HT1080 (cell line): Measurements from ENCODE around the gene SLC29A1. TPM values are rescaled to one million over a fixed set of nuclear protein-coding genes. Genes with fewer than 3 reads are reported as not detected.
A peak's percentile ranks its signal among the peaks of the same experiment; 100 is the strongest.

ENCODE experiments used
- DNase-seq: peaks from one replicate; pipeline ENCODE4 v3.0.0-alpha.2; 2015; ENCODE audit warnings: low read depth
- total RNA-seq: library from RNA; depleted of rRNA; stranded (reverse); fragments of >200 nt; shearing (Covaris generic); gene quantifications from 2 replicates; pipeline ENCODE4 v1.2.3, GENCODE V29; 2014

SLC29A1 gene
- total RNA-seq, 1 experiment from 2014 or later = 78.8 TPM

GRCh38 chr6:44234101-44235025 lies 11.0 kb downstream of the SLC29A1 start:
- peak; percentile 70 for DNase-seq

DNA sequence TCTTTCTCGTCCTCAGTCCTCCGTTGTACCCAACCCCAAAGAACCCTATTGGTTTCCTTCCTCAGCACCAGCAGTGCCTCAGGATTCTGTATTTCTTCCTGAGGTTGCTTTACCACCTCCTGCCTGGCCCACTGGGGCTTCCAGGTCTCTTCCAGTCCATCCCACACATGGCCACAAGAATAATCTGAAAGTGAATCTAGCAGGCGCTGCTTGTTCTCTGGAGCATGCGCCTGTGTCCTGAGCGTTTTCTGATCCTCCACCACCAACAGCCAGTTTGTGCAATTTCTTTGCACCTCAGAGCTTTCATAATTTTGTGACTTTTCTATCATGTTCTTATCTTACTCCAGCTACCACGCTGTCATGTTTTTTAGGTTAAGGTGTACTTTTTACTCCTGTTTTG lies 11.9 kb downstream of the SLC29A1 start:
- DNase-seq = no peak

DNA sequence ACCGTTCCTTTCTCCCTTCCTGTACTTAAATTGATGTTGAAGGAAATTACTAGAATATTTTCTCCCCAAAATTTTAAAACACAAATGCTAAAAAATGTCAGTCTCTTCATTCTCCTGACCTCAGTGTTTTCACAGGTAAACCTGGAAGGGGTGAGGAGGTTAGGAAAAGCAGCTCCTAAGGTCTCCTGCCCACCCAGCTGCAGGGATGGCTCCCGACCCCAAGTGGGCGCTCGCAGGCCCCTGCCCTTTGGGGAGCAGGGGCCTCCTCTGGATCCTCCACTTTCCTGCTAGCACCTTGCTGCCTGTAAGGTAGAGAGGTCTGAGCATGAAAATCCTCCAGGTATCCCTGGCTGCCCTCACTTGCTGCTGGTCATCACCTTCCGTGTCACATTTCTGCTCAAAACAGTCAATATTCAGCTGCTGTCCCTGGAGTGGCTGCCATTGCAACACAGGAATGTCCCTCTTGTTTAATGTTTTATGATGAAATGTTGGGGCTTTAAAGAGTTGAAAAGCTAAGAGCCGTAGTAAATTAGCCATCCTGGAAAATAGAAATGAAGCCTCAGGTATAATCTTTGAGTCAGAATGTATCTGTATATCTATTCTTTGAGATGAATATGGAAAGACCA lies 12.6 kb downstream of the SLC29A1 start:
- no peak for DNase-seq

DNA sequence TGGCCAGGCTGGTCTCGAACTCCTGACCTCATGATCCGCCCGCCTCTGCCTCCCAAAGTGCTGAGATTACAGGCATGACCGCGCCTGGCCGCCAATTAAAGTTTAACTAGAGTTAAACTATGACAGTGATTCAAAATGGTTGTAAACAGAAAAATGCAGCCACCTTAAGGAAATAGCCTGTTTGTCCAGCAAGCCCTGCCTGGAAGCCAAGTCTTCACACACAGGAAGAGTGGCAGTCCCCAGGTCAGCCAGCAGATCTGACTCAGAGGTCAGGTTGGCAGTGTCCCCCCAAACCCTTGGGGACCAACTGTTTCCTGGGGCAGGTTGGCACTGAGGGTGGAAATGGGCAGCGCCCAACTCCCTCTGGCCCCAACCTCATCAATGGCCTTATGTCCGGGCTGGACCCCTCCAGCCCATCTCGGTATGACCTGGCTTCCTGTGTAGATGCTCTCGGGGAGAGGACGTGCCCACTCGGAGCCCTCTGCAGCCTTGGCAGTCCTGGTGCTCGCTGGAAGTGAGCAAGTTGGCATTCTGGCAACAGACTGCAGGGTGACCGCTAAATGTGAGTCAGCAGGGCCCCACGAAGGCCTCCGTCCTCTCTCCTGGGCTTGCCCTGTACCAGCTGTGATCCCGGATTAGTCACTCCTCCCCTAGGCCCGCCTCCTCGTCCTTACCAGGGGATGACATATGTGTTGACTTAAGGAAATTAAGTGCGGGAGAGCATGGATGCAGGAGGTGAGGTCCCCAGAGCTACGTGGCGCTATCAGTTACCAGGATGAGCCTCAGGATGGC lies 13.8 kb downstream of the SLC29A1 start:
- peak; percentile 99 for DNase-seq

DNA sequence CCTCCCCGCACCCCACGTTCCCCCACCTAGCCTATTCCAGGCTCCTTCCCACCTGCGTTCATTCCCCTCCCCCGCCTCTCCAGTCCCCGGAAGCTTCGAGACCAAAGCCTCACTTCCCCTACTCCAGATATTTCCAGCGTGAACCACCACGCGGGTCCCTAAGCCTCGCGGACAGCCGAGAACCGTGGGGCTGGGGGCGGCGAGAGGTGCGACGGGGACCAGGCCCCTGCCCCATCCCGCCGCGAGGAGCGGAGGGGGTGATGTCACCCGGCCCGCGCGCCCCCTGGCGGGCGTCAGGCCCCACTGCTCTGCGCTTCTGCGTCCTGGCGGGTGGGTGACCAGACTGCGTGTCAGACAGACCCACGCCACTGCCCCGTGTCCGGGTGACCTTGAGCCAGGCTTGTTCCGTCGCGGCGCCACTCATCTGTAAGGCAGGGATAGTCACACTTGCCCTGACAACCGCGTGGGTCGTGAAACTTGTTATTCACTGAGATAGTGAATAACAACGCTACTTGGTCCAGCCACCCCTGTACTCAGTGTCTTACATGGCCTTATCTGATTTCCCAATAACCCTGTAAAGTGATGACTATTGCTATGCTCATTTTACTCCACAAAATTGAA lies 14.5 kb downstream of the SLC29A1 start:
- DNase-seq = peak; percentile 62

GRCh38 chr6:44238687-44239350 lies 15.4 kb downstream of the SLC29A1 start:
- no peak for DNase-seq

GRCh38 chr6:44243345-44243744 lies 19.9 kb downstream of the SLC29A1 start:
- no peak for DNase-seq

GRCh38 chr6:44245391-44245911 lies 22.1 kb downstream of the SLC29A1 start:
- DNase-seq = no peak

- peak; percentile 89 for DNase-seq
These were observed 22.7 kb downstream of the SLC29A1 start for GRCh38 chr6:44245912-44246662.

- DNase-seq = peak; percentile 99
These were observed 23.4 kb downstream of the SLC29A1 start, which contains the start of gene HSP90AB1 for GRCh38 chr6:44246663-44247337. Gene HSP90AB1, plus strand, starts transcription at chr6:44247101. Its CDS starts 1,529 bp downstream, at chr6:44248630.

DNA sequence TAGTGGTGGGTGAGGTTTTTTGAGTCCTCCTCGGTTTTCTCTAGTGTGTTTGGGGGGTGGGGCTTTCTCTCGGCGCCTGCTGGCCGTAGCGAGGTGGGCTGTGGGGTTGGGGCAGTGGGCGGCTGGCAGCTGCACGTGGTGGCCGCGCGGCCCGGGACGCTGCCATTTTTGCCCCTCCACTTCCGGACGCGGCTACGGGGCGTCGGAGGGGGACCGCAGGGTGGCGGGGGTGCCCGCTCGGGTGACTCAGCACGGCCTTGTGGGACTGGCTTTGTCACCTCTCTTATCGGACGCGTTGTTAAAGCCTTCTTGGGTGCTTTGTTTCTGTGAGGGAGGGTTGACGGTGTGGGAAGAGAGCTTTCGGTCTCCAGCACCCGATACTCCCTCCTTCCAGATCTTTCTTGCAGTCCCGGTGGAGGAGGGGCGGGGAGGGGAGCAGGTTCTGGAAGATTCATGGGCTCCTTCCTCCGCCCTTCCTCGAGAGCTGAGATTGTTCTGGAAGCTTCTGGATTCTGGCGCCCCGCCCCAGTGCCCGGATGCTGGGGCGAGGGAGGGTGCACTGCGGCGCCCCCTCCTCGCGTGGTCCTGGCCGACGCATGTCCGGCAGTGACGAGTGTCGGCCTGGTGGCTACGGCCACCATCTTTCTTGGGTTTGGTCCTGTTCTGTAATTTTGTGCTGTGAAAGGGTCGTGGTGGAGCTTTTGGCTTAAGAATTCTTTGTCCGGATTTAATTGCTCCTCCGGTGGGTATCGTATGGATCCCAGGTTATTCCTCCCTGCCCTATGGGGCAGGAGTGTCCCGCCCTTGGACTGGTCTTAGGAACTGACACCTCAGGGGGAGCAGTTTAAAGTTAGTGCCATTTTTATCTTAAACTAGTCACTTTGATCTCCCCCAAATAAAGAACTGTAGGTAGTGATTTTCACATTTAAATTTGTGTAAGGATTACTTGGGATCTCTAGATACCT lies 24.2 kb downstream of the SLC29A1 start:
- peak; percentile 75 for DNase-seq

DNA sequence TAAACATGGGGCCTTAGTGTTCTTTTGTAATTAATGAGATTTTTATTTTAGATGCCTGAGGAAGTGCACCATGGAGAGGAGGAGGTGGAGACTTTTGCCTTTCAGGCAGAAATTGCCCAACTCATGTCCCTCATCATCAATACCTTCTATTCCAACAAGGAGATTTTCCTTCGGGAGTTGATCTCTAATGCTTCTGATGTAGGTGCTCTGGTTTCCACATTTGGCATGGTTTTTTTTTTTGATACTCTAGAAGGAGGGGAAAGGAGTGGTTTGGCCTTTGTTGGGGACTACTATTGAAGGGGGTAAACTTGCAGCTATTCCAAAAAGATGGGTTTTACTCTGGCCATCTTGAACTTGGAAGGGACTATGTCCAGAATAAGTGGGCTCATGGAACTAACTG lies 25.2 kb downstream of the SLC29A1 start:
- DNase-seq = no peak

GRCh38 chr6:44249082-44249748 lies 25.8 kb downstream of the SLC29A1 start:
- DNase-seq = no peak

GRCh38 chr6:44250067-44250717 lies 26.8 kb downstream of the SLC29A1 start:
- no peak for DNase-seq

- no peak for DNase-seq
These were observed 27.3 kb downstream of the SLC29A1 start for GRCh38 chr6:44250718-44251123.

DNA sequence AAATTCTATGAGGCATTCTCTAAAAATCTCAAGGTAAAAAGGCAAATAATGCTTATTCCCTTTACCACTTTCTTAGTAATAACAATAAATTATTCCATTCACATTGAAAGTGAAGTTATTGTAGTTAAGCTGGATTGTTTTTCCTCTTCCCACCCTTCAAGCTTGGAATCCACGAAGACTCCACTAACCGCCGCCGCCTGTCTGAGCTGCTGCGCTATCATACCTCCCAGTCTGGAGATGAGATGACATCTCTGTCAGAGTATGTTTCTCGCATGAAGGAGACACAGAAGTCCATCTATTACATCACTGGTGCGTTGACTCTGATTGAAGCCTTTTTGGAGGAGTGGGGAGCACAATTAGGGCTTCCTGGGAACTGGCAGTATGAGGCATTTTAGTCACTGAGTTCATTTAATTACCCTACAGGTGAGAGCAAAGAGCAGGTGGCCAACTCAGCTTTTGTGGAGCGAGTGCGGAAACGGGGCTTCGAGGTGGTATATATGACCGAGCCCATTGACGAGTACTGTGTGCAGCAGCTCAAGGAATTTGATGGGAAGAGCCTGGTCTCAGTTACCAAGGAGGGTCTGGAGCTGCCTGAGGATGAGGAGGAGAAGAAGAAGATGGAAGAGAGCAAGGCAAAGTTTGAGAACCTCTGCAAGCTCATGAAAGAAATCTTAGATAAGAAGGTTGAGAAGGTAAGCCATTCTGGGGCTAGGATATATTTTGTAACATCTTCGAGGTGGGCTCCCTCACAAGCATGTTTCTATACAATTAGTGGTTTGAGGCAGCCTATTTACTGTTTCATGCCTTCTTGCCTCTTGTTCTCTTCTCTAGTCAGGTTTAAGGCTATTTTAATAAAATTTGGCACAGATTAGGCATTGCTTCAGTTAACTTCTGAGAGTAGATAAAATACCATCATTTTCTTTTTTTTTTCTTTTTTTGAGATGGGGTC lies 28.5 kb downstream of the SLC29A1 start:
- no peak for DNase-seq
